GM18511 (cell line): ENCODE results near the gene MEIS2.

Experiments
- ATAC-seq: cut with Tn5 transposase; IDR thresholded peaks from one replicate; pipeline ENCODE4 v1.9.1; 2021; ENCODE audit warnings: mild to moderate bottlenecking, moderate library complexity; ENCODE audit not compliant: unreplicated experiment

MEIS2 gene

DNA sequence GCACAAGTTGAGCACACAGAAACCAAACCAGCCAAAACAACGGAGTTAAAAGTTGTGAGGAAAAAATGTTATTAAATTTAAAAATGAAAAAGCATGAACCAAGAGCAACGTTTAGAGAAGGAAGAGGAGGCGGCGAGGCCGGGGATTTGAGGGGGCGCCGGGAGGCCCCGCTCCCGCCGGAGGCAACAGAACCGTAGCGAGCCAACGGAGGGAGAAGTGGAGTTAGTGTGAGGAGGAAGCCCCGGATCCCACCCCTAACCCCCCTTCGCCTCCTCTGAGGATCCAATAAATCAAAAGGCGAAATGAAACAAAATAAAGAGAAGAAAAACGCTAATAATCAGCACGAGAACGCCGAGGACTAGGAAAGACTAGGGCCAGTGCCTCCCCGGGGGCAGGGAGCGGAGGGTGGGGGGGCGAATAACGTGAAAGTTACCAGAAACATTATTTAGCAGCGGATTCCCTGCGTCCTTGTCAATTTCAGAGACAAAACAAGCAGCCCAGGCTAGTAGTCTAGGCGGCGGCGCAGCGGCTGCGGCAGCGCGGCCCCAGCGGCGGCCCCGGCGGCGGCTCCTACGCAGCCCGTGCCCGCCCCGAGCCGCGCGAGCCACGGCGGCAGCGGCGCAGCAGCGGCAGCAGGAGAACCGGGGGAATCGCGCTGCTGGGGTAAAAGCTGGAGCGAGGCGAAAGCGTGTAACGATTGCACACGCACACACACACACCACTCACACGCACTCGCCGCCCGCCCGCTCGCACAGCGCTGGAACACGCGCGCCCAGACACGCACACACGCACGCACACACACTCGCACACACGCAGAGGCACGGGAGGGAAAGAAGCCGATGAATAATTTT, 1.7 kb downstream of the MEIS2 start:
- peak; percentile 34 for ATAC-seq

GRCh38 chr15:37097144-37097919, 3.0 kb downstream of the MEIS2 start:
- ATAC-seq = no peak

DNA sequence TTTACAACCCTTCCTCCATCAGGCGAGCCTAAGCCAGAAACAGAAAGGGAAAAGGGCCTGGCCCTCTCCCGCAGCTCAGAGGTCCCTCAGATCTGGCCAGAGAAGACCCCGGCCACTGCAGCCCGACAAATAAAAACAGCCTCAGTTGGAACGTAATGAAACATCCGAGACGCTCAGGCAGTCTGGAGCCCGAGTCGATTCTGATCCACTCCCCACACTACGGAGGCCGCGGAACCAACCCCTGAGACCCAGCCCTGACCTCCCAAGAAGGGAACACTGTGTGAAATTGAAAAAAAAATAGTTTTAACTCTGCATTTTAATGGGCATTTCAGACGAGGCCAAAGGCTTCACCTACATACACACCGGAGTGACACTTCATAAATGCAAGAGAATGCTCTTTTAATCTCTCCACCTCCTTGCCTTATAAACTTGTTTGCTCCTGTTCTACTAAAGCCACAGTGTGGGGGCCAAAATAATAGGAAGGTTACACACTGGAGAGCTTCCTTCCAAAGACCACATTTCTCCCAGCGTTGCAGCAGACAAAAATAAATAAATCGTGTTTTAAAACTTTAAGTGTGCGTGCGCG, 3.7 kb downstream of the MEIS2 start:
- no peak for ATAC-seq

GRCh38 chr15:37095770-37096557, 4.4 kb downstream of the MEIS2 start:
- ATAC-seq = no peak

DNA sequence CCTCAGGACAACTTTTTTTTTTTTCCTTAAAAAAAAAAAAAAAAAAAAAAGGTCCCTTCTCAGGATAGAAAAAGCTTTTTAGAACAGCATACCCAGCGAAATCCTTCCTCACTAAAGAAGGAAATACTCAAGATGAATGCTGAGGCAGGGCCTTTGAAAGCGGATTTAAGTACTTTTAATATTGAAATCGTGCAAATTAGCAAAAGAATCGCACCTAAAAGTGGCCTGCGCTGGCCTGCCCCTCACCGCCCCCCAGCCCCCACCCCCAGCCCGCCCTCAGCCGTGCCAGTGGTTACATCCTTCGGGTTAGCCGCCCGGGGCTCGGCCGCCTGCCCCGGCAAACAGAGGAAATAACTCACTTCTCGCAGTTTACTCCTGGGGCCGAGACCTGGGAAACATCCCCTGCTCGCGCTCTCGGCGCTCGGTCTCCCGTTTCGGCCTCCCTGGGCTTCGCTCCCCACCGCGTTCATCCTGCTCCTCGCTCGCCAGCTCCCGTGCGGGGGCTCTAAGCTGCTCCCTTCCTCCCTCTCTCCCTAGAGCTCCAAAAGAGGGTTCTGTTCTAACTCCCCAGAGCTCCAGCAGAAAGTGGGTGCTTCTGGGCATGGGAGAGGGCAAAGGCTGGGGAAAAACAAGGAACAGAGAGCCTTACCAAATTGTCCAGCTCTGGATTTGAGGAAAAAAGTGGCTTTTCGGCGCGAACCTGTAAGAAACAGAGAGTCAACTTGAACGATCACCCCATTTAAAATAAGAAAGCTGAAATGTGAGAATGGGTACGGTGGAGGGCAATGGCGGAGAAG, 5.2 kb downstream of the MEIS2 start:
- no peak for ATAC-seq

GRCh38 chr15:37094333-37094914, 5.9 kb downstream of the MEIS2 start:
- ATAC-seq = no peak

- no peak for ATAC-seq
Observed at GRCh38 chr15:37093480-37094332, 6.6 kb downstream of the MEIS2 start.

DNA sequence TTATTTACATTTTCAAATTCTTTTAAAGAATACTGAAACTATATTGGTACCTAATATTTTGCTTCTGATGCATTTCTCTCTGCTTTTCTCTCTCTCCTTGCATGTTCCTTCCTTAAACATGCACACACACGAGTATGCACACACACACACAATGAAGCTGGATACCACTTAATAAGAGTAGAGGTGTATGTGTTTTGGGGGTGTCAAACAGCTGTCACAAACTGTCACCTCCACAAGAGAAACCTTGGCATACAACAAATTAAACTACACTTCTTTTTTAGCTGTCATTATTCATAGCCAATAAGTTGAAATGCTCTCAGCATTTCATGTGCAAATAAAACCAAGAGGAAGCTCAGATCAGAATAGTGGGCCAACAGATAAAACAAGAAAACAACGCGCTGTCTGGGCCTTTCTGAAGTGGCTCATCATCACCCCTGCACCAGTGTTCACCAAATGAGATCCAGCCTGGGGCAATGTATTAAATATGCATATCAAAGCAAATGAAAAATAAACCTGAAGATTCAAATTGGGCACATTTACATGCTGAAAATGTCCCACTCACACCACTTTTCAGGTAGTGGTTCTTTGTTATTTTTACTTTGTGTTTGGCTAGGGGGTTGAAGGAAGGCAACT, 9.7 kb downstream of the MEIS2 start:
- ATAC-seq = no peak

- no peak for ATAC-seq
Observed at GRCh38 chr15:37088436-37088835, 11.9 kb downstream of the MEIS2 start.

- ATAC-seq = no peak
Observed at GRCh38 chr15:37087131-37087588, 13.2 kb downstream of the MEIS2 start.

- no peak for ATAC-seq
Observed at GRCh38 chr15:37086521-37086920, 13.8 kb downstream of the MEIS2 start.

- no peak for ATAC-seq
Observed at GRCh38 chr15:37086120-37086519, 14.2 kb downstream of the MEIS2 start.

- no peak for ATAC-seq
Observed at GRCh38 chr15:37084602-37085001, 15.7 kb downstream of the MEIS2 start.

DNA sequence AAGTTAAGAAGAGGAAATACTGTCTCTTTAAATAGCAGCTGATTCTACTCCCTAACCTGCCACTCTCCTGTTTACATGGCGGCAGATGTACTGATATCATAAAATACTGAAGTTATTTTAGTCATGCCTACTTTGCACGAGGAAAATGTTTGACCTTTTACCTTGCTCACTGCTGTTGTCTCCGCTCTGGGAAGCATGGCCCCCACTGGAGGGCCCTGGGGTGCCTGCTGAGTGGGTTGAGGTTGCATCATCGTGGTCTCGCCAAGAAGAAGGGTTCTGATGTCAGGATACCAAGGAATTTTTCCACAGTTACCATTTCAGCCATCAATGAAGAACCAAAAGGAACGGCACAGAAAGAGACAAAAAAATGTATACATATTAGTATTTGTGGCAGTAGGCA, 16.7 kb downstream of the MEIS2 start:
- ATAC-seq = no peak

DNA sequence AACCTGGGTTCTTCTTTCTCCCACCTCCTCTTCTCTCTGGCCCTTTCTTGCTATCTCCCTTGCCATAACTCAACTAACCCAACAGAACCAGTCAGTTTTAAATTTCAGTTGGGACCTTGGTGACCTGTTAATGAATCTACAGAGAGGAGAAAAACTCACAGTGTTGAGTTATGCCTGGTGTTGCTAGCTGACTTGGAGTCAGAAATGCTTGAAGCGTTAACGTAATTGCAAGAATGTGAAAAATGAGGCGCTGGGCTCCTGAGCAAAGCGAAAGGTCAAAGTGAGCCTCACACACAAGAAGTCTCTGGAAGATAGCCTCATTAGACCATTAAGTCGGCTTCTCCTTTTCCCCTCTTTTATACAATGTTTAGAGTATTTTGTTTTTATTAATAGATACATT, 18.4 kb downstream of the MEIS2 start:
- no peak for ATAC-seq

DNA sequence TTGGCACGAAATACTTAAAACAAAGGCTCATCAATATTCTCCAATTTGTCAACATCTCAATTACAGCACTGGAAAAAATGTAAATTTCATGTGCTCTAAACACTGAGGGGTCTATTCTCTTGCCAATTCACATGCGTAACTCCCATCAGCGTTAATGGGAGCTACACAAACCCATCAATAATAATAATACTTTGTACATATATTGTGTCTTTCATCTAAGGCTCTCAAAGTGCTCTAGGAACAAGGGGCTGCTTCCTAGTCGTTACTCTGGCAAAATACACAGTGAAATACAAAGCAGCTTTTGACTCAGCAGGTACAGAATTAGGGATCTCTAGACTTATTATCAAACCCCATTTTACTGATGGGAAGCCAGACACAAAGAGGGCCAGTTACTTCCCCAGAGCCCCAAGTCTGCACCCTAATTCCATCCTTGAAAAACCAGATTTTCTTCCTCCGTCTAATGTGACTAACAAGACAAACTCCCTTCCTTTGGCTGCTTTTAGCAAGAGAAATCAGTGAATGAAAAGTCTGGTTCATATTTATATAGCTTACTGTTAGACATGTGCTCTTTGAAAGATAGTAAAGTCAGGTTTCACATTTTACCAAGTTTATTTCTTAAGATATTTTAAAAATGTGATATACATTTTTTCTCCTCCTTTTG, 20.0 kb downstream of the MEIS2 start:
- no peak for ATAC-seq

GRCh38 chr15:37079726-37080125, 20.6 kb downstream of the MEIS2 start:
- ATAC-seq = no peak

DNA sequence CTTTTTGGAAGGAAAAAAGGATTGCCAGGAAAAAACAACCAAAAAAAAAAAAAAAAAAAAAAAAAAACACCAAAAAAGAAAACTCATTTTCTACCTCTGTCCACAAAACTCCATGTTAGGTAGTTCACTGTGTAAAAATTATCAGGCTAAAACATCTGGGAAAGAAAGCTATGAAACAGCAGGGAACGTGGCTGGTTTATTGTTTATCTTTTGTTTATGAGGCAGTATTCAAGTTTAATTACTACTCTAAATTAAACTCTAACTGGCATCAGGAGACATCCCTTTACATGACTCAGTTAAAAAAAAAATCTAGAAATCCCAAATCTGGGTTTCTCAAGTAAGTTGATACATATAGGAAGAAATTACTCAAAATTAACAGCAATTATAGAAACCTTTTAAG, 21.8 kb downstream of the MEIS2 start:
- ATAC-seq = no peak
